ENCODE data around the gene MTMR3.

Gene MTMR3

DNA sequence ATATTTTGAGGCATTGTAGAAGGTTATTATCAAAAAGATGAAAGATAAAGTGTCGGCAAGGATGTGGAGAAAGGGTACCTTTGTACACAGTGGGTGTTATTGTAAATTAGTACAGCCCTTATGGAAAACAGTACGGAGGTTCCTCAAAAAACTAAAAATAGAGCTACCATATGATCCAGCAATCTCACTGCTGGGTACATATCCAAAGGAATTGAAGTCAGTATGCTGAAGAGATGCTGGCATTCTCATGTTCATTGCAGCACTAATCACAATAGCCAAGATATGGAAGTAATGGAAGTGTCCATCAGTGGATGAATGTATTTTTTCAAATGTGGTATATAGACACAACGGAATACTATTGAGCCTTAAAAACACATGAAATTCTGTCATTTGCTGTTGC is 15.1 kb upstream of the MTMR3 start:
- no peak for DNase-seq (ENCODE audit: insufficient read length, low spot score)
- FAIRE-seq, result no peak

- DNase-seq (ENCODE audit: insufficient read length, low spot score) (no peak), FAIRE-seq (no peak)
These were observed 12.4 kb upstream of the MTMR3 start for GRCh38 chr22:29870574-29870973.

- no peak for FAIRE-seq
- DNase-seq (ENCODE audit: insufficient read length, low spot score), result no peak
These were observed 11.3 kb upstream of the MTMR3 start for GRCh38 chr22:29871684-29872083.

DNA sequence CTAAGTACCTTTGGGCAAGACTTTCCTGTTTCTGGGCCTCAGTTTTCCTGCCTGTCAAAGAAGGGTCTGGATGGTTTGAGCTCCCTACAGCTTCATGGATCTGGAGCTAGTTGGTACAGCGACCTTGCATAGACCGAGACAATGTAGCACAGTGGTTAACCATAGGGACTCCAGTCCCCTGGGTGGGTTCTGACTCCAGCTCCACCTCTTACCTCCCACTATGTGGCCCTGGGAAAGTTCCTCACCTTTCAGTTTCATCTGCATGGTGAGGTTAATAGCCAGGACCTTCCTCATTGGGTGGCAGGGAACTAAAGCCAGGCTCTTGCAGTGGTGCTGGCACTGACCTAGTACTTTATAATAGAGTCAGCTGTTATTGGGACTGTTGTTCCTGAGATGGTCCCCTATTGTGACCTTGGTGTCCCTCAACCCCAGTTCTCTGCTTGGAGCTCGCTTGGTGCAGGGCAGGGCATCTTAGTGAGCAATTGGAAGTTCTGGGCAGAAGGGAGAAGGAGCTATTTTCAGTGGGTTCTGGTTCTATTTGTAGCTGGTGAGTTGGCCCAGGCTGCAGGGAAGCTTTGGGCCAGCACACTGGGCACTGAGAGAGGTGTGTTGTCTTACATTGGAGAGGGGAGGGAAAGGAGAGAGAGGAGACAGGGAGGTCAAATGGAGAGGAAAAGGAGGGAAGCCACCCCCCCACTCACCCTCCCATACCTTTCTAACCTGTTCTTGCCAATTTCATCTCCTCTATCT is 10.7 kb upstream of the MTMR3 start:
- DNase-seq (ENCODE audit: insufficient read length, low spot score) (no peak), FAIRE-seq (no peak)

DNA sequence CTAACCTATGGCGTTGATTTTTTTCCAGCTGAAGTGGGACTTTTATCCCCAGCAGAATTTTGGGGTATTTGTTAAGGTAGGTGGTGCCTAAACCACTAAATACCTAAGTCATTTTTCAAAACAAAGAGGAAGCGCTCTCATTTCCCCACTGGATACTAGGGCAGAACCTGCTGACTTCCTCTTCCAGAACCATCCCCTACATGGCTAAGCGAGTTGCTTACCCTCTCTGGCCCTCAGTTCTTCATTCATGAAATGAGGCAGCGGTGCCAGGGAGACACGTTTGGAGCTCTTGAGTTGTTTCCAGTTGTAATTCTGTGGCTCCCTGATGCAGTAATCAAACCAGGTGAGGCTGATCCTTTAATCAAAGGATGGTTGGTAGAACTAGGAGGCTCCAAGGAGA is 10.0 kb upstream of the MTMR3 start:
- DNase-seq (ENCODE audit: insufficient read length, low spot score), result no peak
- no peak for FAIRE-seq

GRCh38 chr22:29873943-29874342 is 9.0 kb upstream of the MTMR3 start:
- DNase-seq (ENCODE audit: insufficient read length, low spot score) (no peak), FAIRE-seq (no peak)

GRCh38 chr22:29877620-29878019 is 5.4 kb upstream of the MTMR3 start:
- DNase-seq (ENCODE audit: insufficient read length, low spot score), result no peak
- no peak for FAIRE-seq

GRCh38 chr22:29879753-29880152 is 3.2 kb upstream of the MTMR3 start:
- peak; percentile 8 for DNase-seq (ENCODE audit: insufficient read length, low spot score)
- FAIRE-seq, result no peak

DNA sequence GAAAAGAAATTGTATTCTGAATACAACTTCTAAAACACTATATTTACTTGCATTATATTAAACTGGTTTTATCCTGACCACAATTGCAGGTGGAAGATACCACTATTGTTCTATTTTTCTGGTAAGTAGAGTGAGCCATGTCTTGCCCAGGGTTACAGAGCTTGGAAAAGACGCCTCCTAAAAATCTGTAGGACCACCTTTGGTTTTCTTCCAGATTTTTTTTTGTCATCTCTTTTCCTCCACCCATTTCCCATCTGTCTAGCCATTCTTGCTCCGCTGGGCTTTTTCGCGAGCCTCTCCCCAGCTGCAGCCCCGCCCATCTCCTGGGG is 294 bp upstream of the MTMR3 start:
- FAIRE-seq (no peak), DNase-seq (ENCODE audit: insufficient read length, low spot score) (no peak)

DNA sequence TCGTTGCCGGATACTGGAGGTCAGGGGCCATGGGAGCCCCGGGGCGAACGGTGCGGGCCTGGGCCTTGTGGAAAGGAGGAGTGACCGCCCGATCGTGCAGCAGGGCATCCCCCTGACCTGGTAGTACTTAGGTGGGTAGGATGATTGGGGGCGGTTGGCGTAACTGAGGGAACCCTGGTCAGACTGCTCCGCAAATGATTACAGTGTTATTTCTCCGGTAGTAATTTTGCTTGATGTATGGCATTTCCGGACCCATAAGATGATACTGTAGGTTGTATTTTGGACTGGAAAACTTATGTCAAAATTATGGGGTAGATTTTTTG is 762 bp downstream of the MTMR3 start:
- DNase-seq (ENCODE audit: insufficient read length, low spot score) (peak; percentile 9), FAIRE-seq (no peak)

DNA sequence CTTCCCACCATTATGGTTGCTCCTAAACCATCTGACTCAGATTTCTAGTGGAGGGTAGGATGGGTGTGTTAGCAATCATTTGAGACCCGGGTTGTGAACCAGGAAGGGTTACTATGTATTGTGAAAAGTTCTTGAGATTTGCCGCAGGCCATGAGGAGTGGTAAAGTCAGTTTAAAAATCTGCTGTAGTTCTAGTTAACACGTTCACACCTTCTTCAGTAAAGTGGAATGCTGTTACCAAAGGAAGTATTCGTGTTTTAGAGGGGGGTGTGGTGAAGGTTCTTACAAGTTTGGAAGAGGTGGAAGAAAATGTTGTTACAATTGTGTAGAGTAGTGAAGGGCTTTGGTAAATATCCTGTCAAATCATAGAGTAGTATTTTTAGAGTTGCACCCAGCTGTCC is 2.6 kb downstream of the MTMR3 start:
- DNase-seq (ENCODE audit: insufficient read length, low spot score), result no peak

DNA sequence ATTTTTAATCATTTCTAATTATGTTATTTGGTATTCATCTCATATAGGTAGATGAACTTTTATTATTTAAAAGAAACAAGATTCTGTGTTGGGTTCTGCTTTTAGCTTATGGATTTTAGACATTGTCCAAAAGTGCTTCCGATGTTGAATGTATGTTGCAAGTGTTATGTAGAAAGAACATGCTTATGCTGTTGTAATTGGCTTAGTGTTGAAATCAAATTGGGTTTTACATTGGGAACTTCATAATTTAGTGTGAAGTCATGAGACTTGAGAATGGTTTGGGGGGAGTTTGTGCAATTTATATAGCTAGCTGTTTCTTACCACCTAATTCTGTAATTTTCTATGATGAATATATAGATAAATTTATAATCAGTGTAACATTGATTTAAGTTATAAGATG is 3.6 kb downstream of the MTMR3 start:
- FAIRE-seq (no peak), DNase-seq (ENCODE audit: insufficient read length, low spot score) (no peak)

More for the DNA sequence above, 2.6 kb downstream of the MTMR3 start:
- no peak for FAIRE-seq

DNA sequence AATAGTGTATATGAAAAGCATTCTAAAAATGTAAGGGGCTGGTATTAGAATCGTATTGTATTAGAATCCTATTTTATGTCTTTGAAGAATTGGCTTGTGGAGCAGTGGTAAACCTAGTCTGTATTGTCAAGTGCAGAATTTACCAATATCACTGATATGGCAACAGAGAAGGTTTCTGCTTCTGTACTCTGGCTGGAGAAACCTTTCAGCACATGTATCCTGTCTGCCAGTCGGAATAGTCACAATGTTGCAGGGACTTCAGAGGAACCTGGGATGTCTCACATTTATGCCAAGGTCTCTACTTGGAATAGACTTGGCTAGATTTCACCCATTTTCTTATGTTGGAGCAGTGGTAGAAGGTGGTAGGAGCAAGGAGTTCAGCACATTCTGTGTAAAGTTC is 4.4 kb downstream of the MTMR3 start:
- no peak for FAIRE-seq
- no peak for DNase-seq (ENCODE audit: insufficient read length, low spot score)

- DNase-seq (ENCODE audit: insufficient read length, low spot score) (no peak), FAIRE-seq (no peak)
These were observed 7.8 kb downstream of the MTMR3 start for GRCh38 chr22:29890760-29891159.

DNA sequence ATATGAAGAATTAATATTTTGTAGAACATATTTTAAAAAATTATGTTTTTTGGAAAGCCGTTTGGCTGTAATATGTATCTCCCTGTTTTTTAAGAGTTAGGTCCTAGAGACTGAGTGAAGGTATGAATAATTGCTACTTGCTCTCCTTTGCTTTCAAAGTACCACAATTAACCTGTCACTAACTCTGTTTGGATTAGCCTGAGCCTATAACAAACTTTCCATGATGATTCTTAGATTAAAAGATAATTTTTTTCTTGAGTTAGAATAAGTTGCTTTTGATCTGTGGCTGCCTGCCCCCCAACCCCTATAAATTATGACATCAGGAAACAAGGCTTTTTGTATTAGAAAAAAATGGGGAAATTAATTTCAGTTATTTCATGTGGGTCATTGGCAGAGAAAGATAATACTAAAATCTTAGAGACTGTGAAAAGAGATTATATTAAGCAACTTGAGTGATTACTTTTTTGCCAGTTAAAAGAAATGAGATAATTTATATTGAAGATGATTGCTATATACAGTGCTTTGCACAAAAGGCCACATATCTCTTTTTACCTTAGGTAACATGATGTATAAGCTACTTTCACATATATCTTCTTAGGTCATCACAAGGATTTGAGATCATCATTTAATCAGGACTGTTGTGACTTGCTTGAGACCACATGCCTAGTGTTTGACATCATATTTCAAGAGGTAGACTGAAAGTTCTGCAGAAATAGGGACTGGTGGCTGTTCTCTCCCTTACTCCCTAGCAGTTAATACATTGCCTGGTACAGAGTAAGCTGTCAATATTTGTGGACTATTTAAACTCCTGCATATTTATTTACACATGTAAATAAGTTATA is 9.6 kb downstream of the MTMR3 start:
- DNase-seq (ENCODE audit: insufficient read length, low spot score), result no peak
- no peak for FAIRE-seq

DNA sequence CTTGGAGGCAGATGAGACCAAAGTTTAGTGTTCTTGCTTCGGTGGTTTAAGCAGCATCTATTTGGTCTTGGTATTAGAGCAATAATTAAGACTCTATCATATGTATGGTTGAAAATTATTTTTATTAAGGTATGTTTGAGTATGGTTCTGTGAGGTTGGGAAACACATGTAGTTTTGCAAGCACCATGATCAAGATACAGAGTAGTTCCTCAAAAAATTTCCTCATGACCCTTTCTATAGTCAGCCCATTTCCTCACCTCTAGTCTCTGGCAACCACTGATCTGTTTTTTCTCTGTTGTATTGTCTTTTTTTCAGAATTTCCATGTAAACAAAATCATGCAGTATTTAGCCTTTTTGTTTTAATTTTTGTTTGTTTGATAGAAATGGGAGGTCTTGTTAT is 18.4 kb downstream of the MTMR3 start:
- FAIRE-seq (no peak), DNase-seq (ENCODE audit: insufficient read length, low spot score) (no peak)

- DNase-seq (ENCODE audit: insufficient read length, low spot score) (no peak), FAIRE-seq (no peak)
These were observed 20.4 kb downstream of the MTMR3 start for GRCh38 chr22:29903371-29903770.

DNA sequence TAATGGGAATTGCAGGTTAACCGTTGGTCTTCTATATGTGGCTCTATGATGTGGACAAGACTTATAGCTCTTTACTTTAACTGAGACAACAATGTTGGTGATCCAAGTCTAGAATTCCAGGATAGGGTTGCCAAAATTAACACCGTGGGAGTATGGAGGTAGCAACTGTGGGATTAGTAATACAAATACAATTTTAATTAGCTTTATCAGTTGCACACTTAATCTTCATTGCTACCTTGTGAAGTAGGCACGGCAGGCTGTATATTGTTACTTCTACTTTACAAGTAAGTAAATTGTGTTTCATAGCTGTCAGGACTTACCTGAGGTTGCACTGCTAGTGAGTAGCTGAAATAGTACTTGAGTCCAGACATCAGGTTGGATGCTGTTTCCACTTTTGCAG is 21.0 kb downstream of the MTMR3 start:
- no peak for FAIRE-seq

GRCh38 chr22:29907753-29908515 is 25.0 kb downstream of the MTMR3 start:
- peak; percentile 68 for DNase-seq (ENCODE audit: insufficient read length, low spot score)
- FAIRE-seq, result peak; percentile 60

More for the DNA sequence above, 21.0 kb downstream of the MTMR3 start:
- DNase-seq (ENCODE audit: insufficient read length, low spot score), result no peak

DNA sequence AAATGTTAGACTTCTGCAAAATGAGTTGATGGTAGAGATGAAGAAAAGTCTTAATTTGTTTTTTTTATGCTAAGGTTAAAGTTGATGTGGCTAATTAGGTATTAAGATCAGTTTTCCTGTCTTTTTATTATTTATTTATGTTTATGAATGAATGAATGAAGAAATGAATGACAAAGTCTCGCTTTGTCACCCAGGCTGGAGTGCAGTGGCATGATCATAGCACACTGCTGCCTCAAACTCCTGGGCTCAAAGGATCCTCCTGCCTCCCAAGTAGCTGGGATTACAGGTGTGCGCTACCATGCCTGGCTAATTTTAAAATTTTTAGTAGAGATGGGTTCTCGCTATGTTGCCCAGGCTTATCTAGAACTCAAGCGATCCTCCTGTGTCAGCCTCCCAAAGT is 29.2 kb downstream of the MTMR3 start:
- FAIRE-seq (no peak), DNase-seq (ENCODE audit: insufficient read length, low spot score) (no peak)

GRCh38 chr22:29912605-29913398 is 29.8 kb downstream of the MTMR3 start:
- no peak for FAIRE-seq
- no peak for DNase-seq (ENCODE audit: insufficient read length, low spot score)

Measured in HTR-8/SVneo (cell line).